Mucosa of gallbladder (tissue), 1 donor: ENCODE results near the gene HHATL. TPM values are rescaled to one million over a fixed set of nuclear protein-coding genes. Genes with fewer than 3 reads are reported as not detected.
A peak's percentile ranks its signal among the peaks of the same experiment; 100 is the strongest.

Experiments used
- DNase-seq: peaks from one replicate; pipeline ENCODE4 v3.0.0-alpha.2; 2020; ENCODE audit warnings: low spot score
- total RNA-seq: library from RNA; stranded (reverse); gene quantifications from one replicate; pipeline ENCODE4 v1.2.1, GENCODE V29; 2021
- donor health status: DM: no; HTN: no; CAD: no.

HHATL gene
- total RNA-seq, 1 donor from 2014 or later = 0.35 TPM

GRCh38 chr3:42684632-42685362 lies 17.8 kb downstream of the HHATL start:
- DNase-seq = no peak

GRCh38 chr3:42683875-42684598 lies 18.6 kb downstream of the HHATL start:
- peak; percentile 25 for DNase-seq

GRCh38 chr3:42682301-42683070 lies 20.1 kb downstream of the HHATL start:
- DNase-seq = no peak

DNA sequence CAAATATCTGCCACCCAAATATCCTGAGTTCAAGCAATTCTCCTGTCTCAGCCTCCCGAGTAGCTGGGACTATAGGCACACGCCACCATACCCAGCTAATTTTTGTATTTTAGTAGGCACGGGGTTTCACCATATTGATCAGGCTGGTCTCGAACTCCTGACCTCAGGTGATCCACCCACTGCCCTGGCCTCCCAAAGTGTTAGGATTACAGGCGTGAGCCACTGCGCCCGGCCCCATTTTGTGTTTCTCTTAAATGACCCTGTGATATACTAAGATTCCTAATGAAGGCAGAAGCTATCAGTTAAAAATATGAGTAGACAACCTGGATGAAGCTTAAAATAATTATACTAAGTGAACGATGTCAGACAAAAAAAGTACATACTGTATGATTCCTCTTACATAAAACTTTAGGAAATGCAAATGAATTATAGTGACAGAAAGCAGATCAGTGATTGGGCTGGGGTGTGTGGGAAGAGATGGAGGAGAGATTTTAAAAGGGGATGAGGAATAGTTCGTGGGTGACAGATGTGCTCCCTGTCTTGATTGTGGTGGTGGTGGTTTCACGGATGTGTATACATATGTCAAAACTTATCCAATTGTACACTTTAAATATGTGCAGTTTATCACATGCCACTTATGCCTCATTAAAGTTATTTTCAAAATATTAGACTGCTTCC lies 21.1 kb downstream of the HHATL start:
- no peak for DNase-seq

DNA sequence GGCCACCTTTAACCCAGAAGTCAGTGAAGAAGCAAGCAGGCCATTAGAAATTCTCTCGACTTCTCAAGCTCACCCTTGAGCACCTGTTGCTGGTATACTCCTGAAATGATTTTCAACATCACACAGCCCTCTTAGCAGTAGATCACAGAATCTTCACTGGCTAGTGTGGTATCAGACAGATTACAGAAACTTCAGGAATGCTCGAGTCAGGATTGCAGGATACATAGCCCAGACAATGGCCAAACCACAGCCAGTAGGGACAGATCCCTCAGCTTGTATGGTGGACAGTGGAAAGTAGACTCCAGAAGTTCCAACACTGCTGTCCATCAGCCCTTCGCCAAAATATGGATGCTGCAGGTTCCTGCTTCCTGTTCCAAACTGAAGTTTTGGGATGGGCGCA lies 21.8 kb downstream of the HHATL start:
- DNase-seq = no peak

GRCh38 chr3:42680271-42680670 lies 22.3 kb downstream of the HHATL start:
- no peak for DNase-seq

GRCh38 chr3:42678447-42678846 lies 24.2 kb downstream of the HHATL start:
- DNase-seq = no peak

DNA sequence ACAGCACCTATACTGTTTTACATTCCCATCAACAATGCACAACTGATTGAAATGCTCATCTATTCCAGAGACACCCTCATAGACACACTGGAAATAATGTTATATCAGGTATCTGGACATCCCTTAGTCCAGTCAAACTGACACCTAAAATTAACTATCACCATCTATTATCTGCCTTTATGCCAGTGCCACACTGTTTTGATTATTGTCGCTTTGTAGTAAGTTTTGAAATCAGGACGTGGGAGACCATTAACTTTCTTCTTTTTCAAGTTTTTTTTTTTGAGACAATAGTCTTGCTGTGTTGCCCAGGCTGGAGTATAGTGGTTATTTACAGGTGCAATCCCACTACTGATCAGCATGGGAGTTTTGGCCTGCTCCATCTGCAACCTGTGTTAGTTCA lies 26.7 kb downstream of the HHATL start:
- no peak for DNase-seq

GRCh38 chr3:42674146-42674545 lies 28.5 kb downstream of the HHATL start:
- no peak for DNase-seq

DNA sequence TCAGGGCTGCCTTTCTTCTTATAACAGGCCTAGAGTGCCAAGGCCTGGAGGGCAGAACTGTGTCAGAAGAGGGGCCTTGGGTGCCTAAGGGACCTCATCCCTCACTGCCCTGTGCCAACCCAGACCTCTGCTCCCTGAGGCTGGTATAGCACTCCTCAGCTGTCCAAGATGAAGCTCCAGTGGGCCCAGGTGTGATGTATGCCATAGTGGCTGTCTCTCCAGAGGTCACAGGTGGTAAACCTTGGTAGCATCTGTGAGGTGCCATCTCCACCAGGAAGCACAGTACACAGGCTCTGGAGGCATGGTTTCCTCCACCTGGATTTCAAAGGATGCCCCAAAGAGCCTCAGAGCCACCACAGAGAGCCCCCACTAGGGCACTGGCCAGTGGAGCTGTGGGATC lies 29.5 kb downstream of the HHATL start:
- DNase-seq = no peak

GRCh38 chr3:42672515-42672914 lies 30.1 kb downstream of the HHATL start:
- no peak for DNase-seq

DNA sequence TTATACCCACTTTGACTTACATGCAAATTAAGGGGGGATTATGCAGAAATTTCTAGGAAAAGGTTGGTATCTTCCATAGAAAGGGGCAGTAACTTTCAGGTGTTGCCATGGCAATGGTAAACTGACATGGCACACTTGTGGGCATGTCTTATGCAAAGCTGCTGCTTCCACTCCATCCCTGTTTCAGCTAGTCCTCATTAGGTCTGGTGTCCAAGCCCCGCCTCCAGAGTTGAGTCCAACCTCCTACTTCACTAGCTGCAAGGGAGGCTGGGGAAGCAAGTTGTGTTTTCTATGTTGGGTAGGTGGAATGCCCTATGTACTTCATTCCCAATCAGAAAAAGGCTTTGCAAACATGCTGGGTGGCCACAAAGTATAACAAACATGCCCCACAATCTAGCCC lies 31.9 kb downstream of the HHATL start:
- DNase-seq = no peak

DNA sequence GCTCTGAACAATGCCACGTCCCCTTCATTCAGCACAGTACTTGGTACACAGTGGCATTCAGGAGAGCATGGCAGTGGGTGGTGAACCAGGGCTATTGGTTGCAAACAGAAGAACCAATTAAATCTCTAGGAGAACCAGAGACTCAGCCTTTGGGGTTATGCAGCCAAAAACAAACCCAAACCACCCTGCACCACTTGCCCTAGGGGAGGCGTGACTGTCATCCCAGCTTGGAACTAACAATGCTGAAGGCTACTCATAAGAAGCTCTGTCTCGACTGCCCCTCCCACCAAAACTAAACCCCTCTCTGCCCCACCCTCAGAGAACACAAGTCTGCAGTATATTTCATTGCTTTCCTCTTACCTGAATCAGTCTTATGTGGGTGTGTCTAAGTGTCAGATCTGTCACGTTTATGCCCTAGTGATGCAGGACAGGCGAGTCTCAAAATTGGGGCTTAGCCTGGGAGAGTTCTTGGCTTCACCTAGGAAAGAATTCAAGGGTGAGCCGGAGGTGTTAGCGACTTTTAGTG lies 32.5 kb downstream of the HHATL start:
- DNase-seq = no peak

DNA sequence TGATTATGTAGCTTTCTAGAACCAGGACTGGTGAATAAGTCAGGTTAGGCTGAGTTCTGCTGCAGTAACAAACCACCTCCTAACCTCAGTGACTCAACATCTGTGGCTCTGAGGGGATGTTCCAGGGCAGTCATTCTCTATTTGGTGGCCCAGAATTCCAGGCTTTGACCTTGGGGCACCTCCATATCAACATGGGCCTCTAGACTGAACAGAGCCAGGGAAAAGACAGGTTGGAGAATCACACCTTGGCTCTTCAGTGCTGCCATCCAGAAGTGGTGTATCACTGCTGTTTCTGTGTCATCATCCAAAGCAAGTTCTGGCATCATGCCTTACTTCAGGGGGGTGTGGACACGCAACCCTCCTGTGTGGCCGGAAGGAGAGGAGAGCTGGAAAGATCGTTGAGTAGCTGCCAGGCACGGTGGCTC lies 33.8 kb downstream of the HHATL start:
- DNase-seq = no peak

GRCh38 chr3:42668413-42668760 lies 34.2 kb downstream of the HHATL start:
- DNase-seq = no peak

GRCh38 chr3:42667523-42668412 lies 34.8 kb downstream of the HHATL start:
- DNase-seq = no peak

GRCh38 chr3:42667096-42667522 lies 35.5 kb downstream of the HHATL start:
- DNase-seq = no peak

DNA sequence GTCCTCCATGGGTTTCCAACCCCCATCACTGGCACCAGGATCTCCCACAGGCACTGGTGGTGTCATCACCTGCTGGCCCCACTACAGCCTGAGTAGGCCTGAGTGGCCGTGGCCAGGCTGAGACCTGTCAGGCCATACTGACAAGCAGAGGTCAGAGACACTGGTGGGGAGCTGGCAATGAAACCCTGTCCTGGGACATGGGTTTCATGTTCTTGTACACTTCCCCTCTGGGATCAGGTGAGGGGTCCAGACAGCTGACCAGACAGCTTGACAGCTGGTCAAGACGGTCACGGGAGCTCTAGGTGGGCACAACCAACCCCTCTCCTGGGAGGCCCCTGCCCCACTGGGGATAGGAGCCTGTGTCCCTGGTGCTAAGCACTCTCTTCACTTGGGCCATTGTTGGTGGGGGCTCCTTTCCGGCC lies 36.0 kb downstream of the HHATL start:
- no peak for DNase-seq

- DNase-seq = no peak
Measured at GRCh38 chr3:42666022-42666421, 36.6 kb downstream of the HHATL start.

GRCh38 chr3:42665050-42665878 lies 37.3 kb downstream of the HHATL start:
- DNase-seq = no peak
